HTR-8/SVneo (cell line): ENCODE data around the gene AP1B1.

Experiments used
- DNase-seq: peaks from one replicate; pipeline ENCODE4 v3.0.0; 2011; ENCODE audit warnings: low spot score, mixed read lengths; ENCODE audit not compliant: insufficient read length
- FAIRE-seq: peaks from 2 replicates; lab custom pipeline; 2011; peaks lifted over from hg19 to GRCh38; lab: Jason Lieb, UNC

Gene AP1B1

GRCh38 chr22:29317827-29318454 is 70.4 kb downstream of the AP1B1 start:
- DNase-seq (no peak), FAIRE-seq (no peak)

GRCh38 chr22:29316141-29316828 is 72.1 kb downstream of the AP1B1 start:
- FAIRE-seq: no peak
- no peak for DNase-seq

- no peak for DNase-seq
- no peak for FAIRE-seq
Measured at GRCh38 chr22:29315286-29316140, 72.9 kb downstream of the AP1B1 start, which contains the start of gene RASL10A. TSS of gene RASL10A (minus strand) at chr22:29315697. CDS start at chr22:29315246, 451 bp downstream.

- DNase-seq: no peak
- FAIRE-seq: peak; percentile 28
Measured at GRCh38 chr22:29314537-29315285, 73.7 kb downstream of the AP1B1 start.

- FAIRE-seq: no peak
- DNase-seq: no peak
Measured at GRCh38 chr22:29313576-29314466, 74.5 kb downstream of the AP1B1 start.

- FAIRE-seq: no peak
Measured at GRCh38 chr22:29313126-29313575, 75.2 kb downstream of the AP1B1 start.

GRCh38 chr22:29312218-29313125 is 75.9 kb downstream of the AP1B1 start:
- FAIRE-seq (no peak), DNase-seq (no peak)

More at GRCh38 chr22:29313126-29313575, 75.2 kb downstream of the AP1B1 start:
- no peak for DNase-seq

GRCh38 chr22:29311464-29312217 is 76.7 kb downstream of the AP1B1 start:
- FAIRE-seq (no peak), DNase-seq (no peak)

- DNase-seq (peak; percentile 91), FAIRE-seq (no peak)
Measured at GRCh38 chr22:29310863-29311339, 77.5 kb downstream of the AP1B1 start.

GRCh38 chr22:29310065-29310862 is 78.1 kb downstream of the AP1B1 start:
- FAIRE-seq (no peak), DNase-seq (no peak)

- DNase-seq (no peak), FAIRE-seq (no peak)
Measured at GRCh38 chr22:29309332-29310064, 78.9 kb downstream of the AP1B1 start.

GRCh38 chr22:29308791-29309262 is 79.5 kb downstream of the AP1B1 start:
- no peak for DNase-seq
- FAIRE-seq: no peak

- FAIRE-seq: no peak
Measured at GRCh38 chr22:29308148-29308790, 80.1 kb downstream of the AP1B1 start.

GRCh38 chr22:29307596-29308147 is 80.7 kb downstream of the AP1B1 start:
- no peak for DNase-seq

More at GRCh38 chr22:29308148-29308790, 80.1 kb downstream of the AP1B1 start:
- DNase-seq: no peak

More at GRCh38 chr22:29307596-29308147, 80.7 kb downstream of the AP1B1 start:
- no peak for FAIRE-seq
